Type B pancreatic cell (in vitro differentiated cells): ENCODE data around the gene SPOCK3. TPM values are rescaled to one million over a fixed set of nuclear protein-coding genes. Genes with fewer than 3 reads are reported as not detected.

Source experiments
- DNase-seq: peaks from one replicate; pipeline ENCODE4 v3.0.0; 2021; ENCODE audit warnings: mixed read lengths; ENCODE audit not compliant: unreplicated experiment; ENCODE audit errors: extremely low spot score
- H3K27ac Mint-ChIP-seq: 2 replicates; pipeline ENCODE4 v1.8.0; 2021; ENCODE audit warnings: mild to moderate bottlenecking, mixed read lengths
- H3K27me3 Mint-ChIP-seq: 2 replicates; pipeline ENCODE4 v1.8.0; 2021; ENCODE audit warnings: mixed read lengths
- H3K36me3 Mint-ChIP-seq: 2 replicates; pipeline ENCODE4 v1.8.0; 2021; ENCODE audit warnings: mixed read lengths
- H3K4me1 Mint-ChIP-seq: one replicate; pipeline ENCODE4 v1.8.0; 2021; ENCODE audit warnings: mixed read lengths; ENCODE audit not compliant: unreplicated experiment
- H3K4me3 Mint-ChIP-seq: 2 replicates; pipeline ENCODE4 v1.8.0; 2021; ENCODE audit warnings: mild to moderate bottlenecking, mixed read lengths
- H3K9me3 Mint-ChIP-seq: 2 replicates; pipeline ENCODE4 v1.8.0; 2021; ENCODE audit warnings: mixed read lengths
- CTCF ChIP-seq: fragments of 200-600 bp; sonication (generic); conservative IDR thresholded peaks from 2 replicates; pipeline ENCODE4 v1.5.0; 2021; ENCODE audit warnings: antibody characterized with exemption, mild to moderate bottlenecking
- total RNA-seq: library from RNA; stranded (reverse); gene quantifications from 2 replicates; pipeline ENCODE4 v1.2.1, GENCODE V29; 2021; ENCODE audit warnings: low replicate concordance

Gene SPOCK3
- total RNA-seq, 1 donor from 2014 or later: 7.1 TPM

- no peak overlapping the region for H3K4me3 Mint-ChIP-seq
- H3K27ac Mint-ChIP-seq: no peak overlapping the region
- DNase-seq: no peak
- TF ChIP-seq CTCF: no peak
- no peaks in the 10 kb centered on the region for H3K4me1 Mint-ChIP-seq
- H3K36me3 Mint-ChIP-seq: no peaks in the 10 kb centered on the region
- H3K27me3 Mint-ChIP-seq: no peaks in the 10 kb centered on the region
- no peaks in the 10 kb centered on the region for H3K9me3 Mint-ChIP-seq
Measured at GRCh38 chr4:167088115-167088514, 146.2 kb downstream of the SPOCK3 start.

- Mint-ChIP-seq H3K27me3 (no peaks in the 10 kb centered on the region), H3K36me3 (no peaks in the 10 kb centered on the region)
- TF ChIP-seq CTCF: no peak
Measured at GRCh38 chr4:167084321-167084720, 150.0 kb downstream of the SPOCK3 start.

GRCh38 chr4:167079762-167080161, 154.5 kb downstream of the SPOCK3 start:
- H3K27ac Mint-ChIP-seq: no peak overlapping the region
- no peak for TF ChIP-seq CTCF
- H3K4me1 Mint-ChIP-seq: no peaks in the 10 kb centered on the region
- no peaks in the 10 kb centered on the region for H3K27me3 Mint-ChIP-seq
- H3K36me3 Mint-ChIP-seq: no peaks in the 10 kb centered on the region
- DNase-seq: no peak
- no peak overlapping the region for H3K4me3 Mint-ChIP-seq
- peaks cover 4% of the 10 kb centered on the region for H3K9me3 Mint-ChIP-seq

More at GRCh38 chr4:167084321-167084720, 150.0 kb downstream of the SPOCK3 start:
- Mint-ChIP-seq H3K27ac (no peak overlapping the region), H3K4me1 (no peaks in the 10 kb centered on the region), H3K9me3 (peaks cover 4% of the 10 kb centered on the region), H3K4me3 (no peak overlapping the region)
- DNase-seq: no peak

GRCh38 chr4:167052631-167053091, 181.6 kb downstream of the SPOCK3 start:
- no peaks in the 10 kb centered on the region for H3K9me3 Mint-ChIP-seq
- no peak for DNase-seq
- H3K27ac Mint-ChIP-seq: no peak overlapping the region
- no peak overlapping the region for H3K4me3 Mint-ChIP-seq
- no peaks in the 10 kb centered on the region for H3K36me3 Mint-ChIP-seq
- no peak for TF ChIP-seq CTCF
- no peaks in the 10 kb centered on the region for H3K4me1 Mint-ChIP-seq
- no peaks in the 10 kb centered on the region for H3K27me3 Mint-ChIP-seq

GRCh38 chr4:167049257-167049656, 185.0 kb downstream of the SPOCK3 start:
- Mint-ChIP-seq H3K36me3 (no peaks in the 10 kb centered on the region), H3K27me3 (no peaks in the 10 kb centered on the region), H3K27ac (no peak overlapping the region), H3K9me3 (no peaks in the 10 kb centered on the region), H3K4me3 (no peak overlapping the region), H3K4me1 (no peaks in the 10 kb centered on the region)
- no peak for TF ChIP-seq CTCF
- no peak for DNase-seq

GRCh38 chr4:167041524-167041923, 192.8 kb downstream of the SPOCK3 start:
- peaks cover 4% of the 10 kb centered on the region for H3K27me3 Mint-ChIP-seq
- no peak overlapping the region for H3K27ac Mint-ChIP-seq
- no peak overlapping the region for H3K4me3 Mint-ChIP-seq
- no peaks in the 10 kb centered on the region for H3K9me3 Mint-ChIP-seq
- no peaks in the 10 kb centered on the region for H3K36me3 Mint-ChIP-seq
- no peak for DNase-seq
- no peaks in the 10 kb centered on the region for H3K4me1 Mint-ChIP-seq
- no peak for TF ChIP-seq CTCF
